MCF 10A (cell line): ENCODE measurements around the gene RALGPS1. TPM values are rescaled to one million over a fixed set of nuclear protein-coding genes. Genes with fewer than 3 reads are reported as not detected.

ENCODE experiments used
- BruUV-seq: library from RNA; stranded (reverse); fragments of 400-500 nt; replicated peaks from 2 replicates; lab custom pipeline; 2021; lab: Mats Ljungman, UMichigan
- CTCF ChIA-PET: fragments of 300-600 bp; sonication (Branson Sonifier 250); formaldehyde crosslinking; extraction: SDS; loops from one replicate; lab custom pipeline; 2021; ENCODE audit warnings: antibody characterized with exemption, inconsistent platforms; lab: Yijun Ruan, JAX
- POLR2A ChIA-PET: fragments of 300-600, 350-650 bp; sonication (Branson Sonifier 250); formaldehyde crosslinking; extraction: SDS; loops from one replicate; lab custom pipeline; 2020; ENCODE audit warnings: antibody characterized with exemption, inconsistent platforms; lab: Yijun Ruan, JAX
- DNase-seq: peaks from one replicate; pipeline ENCODE4 v3.0.0-alpha.2; 2018; ENCODE audit not compliant: unreplicated experiment
- H3K27ac Mint-ChIP-seq: one replicate; pipeline ENCODE4 v1.8.0; 2022; ENCODE audit warnings: mild to moderate bottlenecking, low read depth, mixed read lengths; ENCODE audit not compliant: unreplicated experiment
- H3K27me3 Mint-ChIP-seq: one replicate; pipeline ENCODE4 v1.8.0; 2022; ENCODE audit warnings: mixed read lengths; ENCODE audit not compliant: insufficient read depth, unreplicated experiment
- H3K36me3 Mint-ChIP-seq: one replicate; pipeline ENCODE4 v1.8.0; 2022; ENCODE audit warnings: mild to moderate bottlenecking, moderate library complexity, mixed read lengths; ENCODE audit not compliant: insufficient read depth, unreplicated experiment
- H3K4me1 Mint-ChIP-seq: one replicate; pipeline ENCODE4 v1.8.0; 2022; ENCODE audit warnings: mixed read lengths; ENCODE audit not compliant: insufficient read depth, unreplicated experiment
- H3K4me3 Mint-ChIP-seq: one replicate; pipeline ENCODE4 v1.8.0; 2022; ENCODE audit warnings: mild to moderate bottlenecking, moderate library complexity, mixed read lengths; ENCODE audit not compliant: unreplicated experiment
- H3K9me3 Mint-ChIP-seq: one replicate; pipeline ENCODE4 v1.8.0; 2022; ENCODE audit warnings: mixed read lengths; ENCODE audit not compliant: unreplicated experiment
- CTCF ChIP-seq: fragments of 200-600 bp; IDR thresholded peaks from one replicate; pipeline ENCODE4 v1.8.0; 2022; ENCODE audit warnings: antibody characterized with exemption, mild to moderate bottlenecking; ENCODE audit not compliant: unreplicated experiment
- intact Hi-C: fragments of 100-400 bp; cut with micrococcal nuclease; formaldehyde crosslinking; loops from 2 replicates; pipeline ENCODE4 v1.14.1; 2022
- total RNA-seq: library from RNA; stranded (reverse); gene quantifications from 2 replicates; pipeline ENCODE4 v1.2.3, GENCODE V29; 2022

Gene RALGPS1
- total RNA-seq, 1 experiment from 2014 or later, result 2.4 TPM

DNA sequence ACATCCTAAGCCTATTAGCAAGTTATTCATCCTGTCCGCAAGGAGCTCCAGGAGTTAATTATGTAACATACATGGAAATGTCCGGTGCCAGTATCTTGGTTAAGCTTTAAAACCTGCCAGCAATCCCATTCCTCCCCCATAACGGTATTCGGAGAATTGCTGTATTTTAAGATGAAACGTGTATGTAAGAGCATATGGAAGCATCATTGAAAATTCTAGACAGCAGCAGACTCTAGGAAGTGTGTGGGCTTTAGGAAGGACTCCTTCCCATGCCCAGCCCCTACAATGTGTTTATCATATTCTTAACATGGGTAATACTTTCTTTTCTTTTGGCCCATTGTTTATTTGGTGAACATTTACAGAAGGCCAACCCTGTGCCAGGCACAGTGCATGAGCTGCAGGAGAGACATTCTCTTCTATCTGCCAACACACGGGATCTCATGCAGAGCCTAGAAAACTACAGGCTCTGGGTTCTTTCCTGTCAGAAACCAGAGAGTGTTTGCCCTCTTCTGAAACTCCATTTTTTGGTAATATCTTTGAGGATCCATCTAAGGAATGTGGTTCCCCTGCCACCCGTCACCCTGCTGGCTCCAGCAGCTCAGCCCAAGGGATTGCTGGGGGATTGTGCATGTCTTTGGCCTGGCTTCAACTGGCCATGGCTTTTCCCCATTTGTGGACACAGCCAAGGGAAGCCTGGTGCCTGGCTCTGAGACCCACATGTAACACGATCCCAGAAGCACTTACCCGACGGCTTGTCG is 192.8 kb downstream of the RALGPS1 start:
- BruUV-seq, result no TSS peak
- peaks cover 26% of the 10 kb centered on the region for H3K27me3 Mint-ChIP-seq
- ChIA-PET CTCF (no interaction called here), POLR2A (no interaction called here)
- no peak for DNase-seq
- no peaks in the 10 kb centered on the region for H3K36me3 Mint-ChIP-seq
- no peak overlapping the region for H3K4me3 Mint-ChIP-seq
- no peak for TF ChIP-seq CTCF
- peaks cover 2% of the 10 kb centered on the region for H3K4me1 Mint-ChIP-seq
- intact Hi-C loops, result no loop called here
- H3K9me3 Mint-ChIP-seq, result no peaks in the 10 kb centered on the region
- no peak overlapping the region for H3K27ac Mint-ChIP-seq

DNA sequence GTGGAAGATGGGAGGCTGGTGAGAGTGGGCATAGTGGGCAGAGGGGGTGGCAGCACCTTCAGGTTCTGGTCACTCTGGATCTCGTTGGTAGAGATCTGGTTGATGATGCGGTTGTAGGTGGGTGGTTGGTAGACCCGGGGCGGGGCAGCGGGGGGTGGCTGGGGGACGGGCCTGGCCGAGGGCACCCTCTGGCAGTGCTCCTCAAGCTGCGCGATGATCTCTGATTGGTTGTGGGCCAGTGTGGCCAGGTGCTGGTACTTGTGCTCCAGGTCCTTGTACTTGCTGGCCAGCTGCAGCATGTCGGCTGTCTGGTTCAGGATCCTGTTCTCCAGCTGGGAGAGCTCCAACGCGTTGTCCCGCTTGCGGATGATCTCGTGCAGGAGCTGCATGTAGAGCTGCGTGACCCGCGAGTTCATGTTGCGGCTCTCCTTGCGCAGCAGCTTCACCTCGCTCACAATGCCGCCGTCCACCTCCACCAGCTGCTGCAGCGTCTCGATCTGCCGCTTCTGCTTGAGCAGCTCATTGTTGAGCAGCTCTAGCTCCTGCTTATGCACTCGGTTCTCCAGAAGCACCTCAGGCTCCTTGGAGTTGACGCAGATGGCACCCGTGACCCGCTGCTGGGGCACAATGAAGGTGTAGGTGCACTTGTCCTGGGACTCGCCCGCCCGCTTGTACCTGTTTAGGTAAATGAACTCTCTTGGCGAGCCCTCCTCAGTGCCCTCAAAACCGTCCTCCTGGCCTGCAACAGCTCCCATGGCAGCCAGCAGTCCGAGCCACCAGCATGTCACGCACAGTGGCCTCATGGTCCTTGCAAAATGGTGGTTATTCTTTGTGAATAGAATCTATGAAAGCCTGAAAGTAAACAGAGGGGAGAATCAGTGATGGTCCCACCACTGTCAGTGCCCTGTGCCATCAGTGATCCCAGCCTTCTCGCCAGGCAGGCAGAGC is 193.6 kb downstream of the RALGPS1 start:
- H3K9me3 Mint-ChIP-seq, result no peaks in the 10 kb centered on the region
- no peaks in the 10 kb centered on the region for H3K36me3 Mint-ChIP-seq
- H3K27me3 Mint-ChIP-seq, result peaks cover 26% of the 10 kb centered on the region
- intact Hi-C loops, result no loop called here
- CTCF ChIA-PET, result interaction anchor here (0.6 kb wide), 1 partner anchor 94 kb away, joined by 3 read pairs; no protein-coding TSS in a partner anchor
- POLR2A ChIA-PET, result no interaction called here
- BruUV-seq, result no TSS peak
- TF ChIP-seq CTCF, result no peak
- no peak overlapping the region for H3K4me3 Mint-ChIP-seq
- H3K27ac Mint-ChIP-seq, result no peak overlapping the region
- H3K4me1 Mint-ChIP-seq, result peaks cover 9% of the 10 kb centered on the region
- no peak for DNase-seq

- ChIA-PET CTCF (no interaction called here), POLR2A (no interaction called here)
- no peak for TF ChIP-seq CTCF
Measured at GRCh38 chr9:127109212-127109711, 194.7 kb downstream of the RALGPS1 start.

GRCh38 chr9:127112056-127112455 is 197.5 kb downstream of the RALGPS1 start:
- Mint-ChIP-seq H3K36me3 (no peaks in the 10 kb centered on the region), H3K4me3 (no peak overlapping the region), H3K9me3 (no peaks in the 10 kb centered on the region), H3K27ac (no peak overlapping the region), H3K4me1 (peaks cover 9% of the 10 kb centered on the region), H3K27me3 (peaks cover 26% of the 10 kb centered on the region)
- DNase-seq, result peak; percentile 52
- ChIA-PET POLR2A (no interaction called here), CTCF (interaction anchor here (0.6 kb wide), 1 partner anchor 35 kb away, joined by 5 read pairs; no protein-coding TSS in a partner anchor)
- intact Hi-C loops, result no loop called here
- no TSS peak for BruUV-seq
- no peak for TF ChIP-seq CTCF

More at GRCh38 chr9:127109212-127109711, 194.7 kb downstream of the RALGPS1 start:
- BruUV-seq, result no TSS peak
- peaks cover 26% of the 10 kb centered on the region for H3K27me3 Mint-ChIP-seq
- no peaks in the 10 kb centered on the region for H3K36me3 Mint-ChIP-seq
- DNase-seq, result no peak
- H3K4me3 Mint-ChIP-seq, result no peak overlapping the region
- H3K4me1 Mint-ChIP-seq, result peaks cover 9% of the 10 kb centered on the region
- H3K27ac Mint-ChIP-seq, result no peak overlapping the region
- intact Hi-C loops, result no loop called here
- H3K9me3 Mint-ChIP-seq, result no peaks in the 10 kb centered on the region
